T-helper 2 cell treated with Interferon-gamma antibody and Interleukin-4, amounts not matched to agents 5 μg/mL and 100 μg/mL, for 36 hours (primary cell): Measurements from ENCODE around the gene LEFTY1.

Experiments used
- DNase-seq: peaks from one replicate; pipeline ENCODE4 v3.0.0; 2021; ENCODE audit warnings: low spot score
- H3K27ac Mint-ChIP-seq: one replicate; pipeline ENCODE4 v1.8.0; 2021; ENCODE audit warnings: mild to moderate bottlenecking, mixed read lengths
- H3K27me3 Mint-ChIP-seq: one replicate; pipeline ENCODE4 v1.8.0; 2021; ENCODE audit warnings: low read depth, mixed read lengths
- H3K36me3 Mint-ChIP-seq: one replicate; pipeline ENCODE4 v1.8.0; 2021; ENCODE audit warnings: low read depth, mixed read lengths
- H3K4me1 Mint-ChIP-seq: one replicate; pipeline ENCODE4 v1.8.0; 2021; ENCODE audit warnings: low read depth, mixed read lengths
- H3K4me3 Mint-ChIP-seq: one replicate; pipeline ENCODE4 v1.8.0; 2022; ENCODE audit warnings: mild to moderate bottlenecking, moderate library complexity, mixed read lengths
- H3K9me3 Mint-ChIP-seq: one replicate; pipeline ENCODE4 v1.8.0; 2021; ENCODE audit warnings: mixed read lengths

The LEFTY1 gene

DNA sequence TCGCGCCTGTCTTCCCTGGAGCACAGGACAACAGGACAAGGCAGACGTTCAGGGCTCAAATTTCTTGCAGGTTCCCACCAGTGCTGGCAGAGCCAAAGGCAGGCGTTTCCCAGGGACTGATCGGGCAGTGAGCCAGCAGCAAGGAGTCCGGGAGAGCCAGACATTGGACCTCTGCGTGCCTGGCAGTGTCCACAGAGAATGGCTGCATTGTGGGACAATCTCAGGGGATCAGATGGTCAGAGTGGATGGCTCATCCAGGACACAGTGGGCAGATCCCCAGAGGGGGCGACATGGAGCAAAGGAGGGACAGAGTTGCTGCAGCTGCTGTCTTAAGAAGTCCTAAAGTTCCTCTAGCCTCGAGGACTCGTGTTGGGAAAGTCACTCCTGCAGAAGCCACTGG lies 11.4 kb downstream of the LEFTY1 start:
- H3K27me3 Mint-ChIP-seq: no peaks in the 10 kb centered on the region
- peak overlapping the region; percentile 44 for H3K4me3 Mint-ChIP-seq
- H3K27ac Mint-ChIP-seq: peak overlapping the region; percentile 75
- DNase-seq: no peak
- peaks cover 40% of the 10 kb centered on the region for H3K4me1 Mint-ChIP-seq
- peaks cover 50% of the 10 kb centered on the region for H3K36me3 Mint-ChIP-seq
- H3K9me3 Mint-ChIP-seq: no peaks in the 10 kb centered on the region

DNA sequence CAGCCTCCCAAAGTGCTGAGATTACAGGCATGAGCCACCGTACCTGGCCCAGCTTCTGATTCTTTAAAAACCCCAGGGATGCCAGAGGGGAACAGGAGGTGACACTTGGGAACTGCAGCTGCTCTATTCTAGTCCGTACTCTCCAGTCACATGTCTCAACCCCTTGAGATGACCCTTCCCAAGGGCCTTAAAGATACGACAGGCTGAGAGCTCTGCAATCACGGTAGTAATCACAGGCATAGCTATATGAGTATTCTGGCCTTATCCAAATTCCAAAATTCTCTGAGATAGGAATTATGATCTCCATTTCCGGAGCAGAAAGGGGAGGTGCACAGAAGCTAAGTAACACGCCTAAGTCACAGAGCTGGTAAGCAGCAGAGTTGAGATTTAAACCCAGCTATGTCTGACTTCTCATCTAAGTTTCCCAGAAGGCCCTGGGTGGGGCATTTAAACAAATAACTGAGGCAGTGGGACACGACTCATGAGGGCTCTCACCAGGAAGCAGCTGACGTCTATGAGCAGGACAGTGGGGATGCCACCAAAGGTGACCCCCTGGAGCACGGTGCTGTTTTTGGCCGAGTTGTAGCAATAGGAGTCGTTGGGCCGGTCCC lies 11.9 kb downstream of the LEFTY1 start:
- H3K9me3 Mint-ChIP-seq: no peaks in the 10 kb centered on the region
- peaks cover 50% of the 10 kb centered on the region for H3K36me3 Mint-ChIP-seq
- no peaks in the 10 kb centered on the region for H3K27me3 Mint-ChIP-seq
- no peak overlapping the region for H3K27ac Mint-ChIP-seq
- no peak overlapping the region for H3K4me3 Mint-ChIP-seq
- peaks cover 40% of the 10 kb centered on the region for H3K4me1 Mint-ChIP-seq
- no peak for DNase-seq

DNA sequence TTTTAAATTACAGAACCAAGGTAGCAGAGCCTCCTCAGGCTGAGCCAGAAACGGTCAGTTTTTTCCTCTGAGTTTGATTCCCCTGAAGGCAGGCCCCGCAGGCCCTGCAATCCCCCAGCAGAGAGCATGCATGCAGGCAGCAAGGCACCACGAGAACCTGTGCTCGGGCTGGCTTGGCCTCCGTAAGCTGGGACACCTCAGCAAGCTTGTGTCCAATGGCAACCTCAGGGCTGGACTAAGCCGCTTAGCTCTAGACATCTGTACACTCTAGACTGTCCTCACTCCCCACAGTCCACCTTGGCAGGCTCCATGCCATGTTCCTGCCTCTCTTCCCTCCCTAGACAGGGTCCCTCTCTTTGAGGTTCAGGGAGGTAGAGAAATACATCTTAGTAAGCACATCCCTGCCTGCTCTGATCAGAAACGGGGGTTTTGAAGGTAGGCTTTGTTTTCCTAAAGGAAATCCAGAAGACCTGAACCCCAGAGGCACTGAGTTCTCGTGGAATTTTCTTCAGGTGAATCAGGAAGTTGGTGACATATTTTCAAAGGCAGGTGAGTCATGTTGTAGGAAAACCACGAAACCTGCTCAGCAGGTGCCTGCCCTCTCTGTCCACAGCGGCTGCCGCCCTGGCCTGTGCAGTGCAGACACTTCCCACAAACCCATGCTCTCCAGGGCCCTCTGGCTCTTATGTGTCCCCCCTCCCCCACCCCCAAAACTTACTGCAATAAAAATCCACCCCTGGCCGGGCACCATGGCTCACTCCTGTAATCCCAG lies 13.7 kb downstream of the LEFTY1 start:
- Mint-ChIP-seq H3K36me3 (peaks cover 63% of the 10 kb centered on the region), H3K27me3 (no peaks in the 10 kb centered on the region)

DNA sequence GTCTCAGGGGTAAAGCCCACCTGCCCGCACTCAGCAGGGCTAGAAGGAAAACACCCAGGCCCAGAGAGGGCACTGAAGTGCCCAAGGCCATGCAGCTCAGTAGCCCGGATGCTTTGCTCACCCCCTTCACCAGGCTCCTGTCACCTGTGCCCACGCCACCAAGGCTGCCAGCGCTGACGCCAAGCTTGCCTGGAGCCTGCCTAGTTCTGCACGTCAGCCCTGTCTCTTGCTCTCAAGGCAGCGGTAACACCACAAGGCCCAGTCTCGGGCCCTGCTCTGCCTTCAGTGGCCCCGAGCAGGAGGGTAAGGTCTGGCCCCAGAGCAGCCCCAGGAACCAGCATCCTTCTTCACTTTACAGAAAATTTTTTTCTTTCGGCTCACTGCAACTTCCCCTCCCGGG lies 14.5 kb downstream of the LEFTY1 start:
- Mint-ChIP-seq H3K36me3 (peaks cover 59% of the 10 kb centered on the region), H3K9me3 (no peaks in the 10 kb centered on the region), H3K4me1 (peaks cover 26% of the 10 kb centered on the region), H3K27me3 (no peaks in the 10 kb centered on the region), H3K27ac (no peak overlapping the region), H3K4me3 (no peak overlapping the region)
- DNase-seq: no peak

More for the DNA sequence above, 13.7 kb downstream of the LEFTY1 start:
- no peak for DNase-seq
- Mint-ChIP-seq H3K4me1 (peaks cover 34% of the 10 kb centered on the region), H3K9me3 (no peaks in the 10 kb centered on the region), H3K27ac (no peak overlapping the region), H3K4me3 (no peak overlapping the region)

DNA sequence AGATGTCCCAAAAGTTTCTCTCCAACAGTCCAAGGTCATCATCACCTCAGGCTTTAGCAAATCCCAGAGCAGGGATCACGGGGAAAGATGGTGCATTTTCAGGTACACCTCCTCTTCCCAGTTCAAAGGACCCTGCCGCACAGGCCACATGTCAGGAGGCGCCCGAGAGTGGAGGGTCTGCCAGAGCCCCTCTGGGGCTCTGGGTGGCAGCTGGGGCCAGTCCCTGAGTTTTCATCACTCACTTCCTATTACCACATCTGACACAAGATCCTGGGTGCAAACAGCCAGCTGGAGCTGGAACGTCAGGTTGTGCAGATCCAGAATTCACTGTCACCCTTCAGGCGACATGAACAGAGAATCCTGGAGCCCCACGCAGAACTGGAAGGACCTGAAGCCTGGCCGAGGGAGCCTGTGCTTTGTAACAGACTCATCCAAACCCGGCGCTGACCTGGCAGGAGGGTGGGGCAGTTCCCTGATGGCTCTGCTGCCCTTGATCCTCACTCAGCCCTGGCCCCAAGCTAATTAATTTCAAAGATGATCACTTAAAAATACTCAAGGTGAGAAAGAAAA lies 15.6 kb downstream of the LEFTY1 start:
- peaks cover 20% of the 10 kb centered on the region for H3K4me1 Mint-ChIP-seq
- DNase-seq: no peak
- H3K9me3 Mint-ChIP-seq: no peaks in the 10 kb centered on the region
- peaks cover 54% of the 10 kb centered on the region for H3K36me3 Mint-ChIP-seq
- no peak overlapping the region for H3K27ac Mint-ChIP-seq
- no peaks in the 10 kb centered on the region for H3K27me3 Mint-ChIP-seq
- no peak overlapping the region for H3K4me3 Mint-ChIP-seq

DNA sequence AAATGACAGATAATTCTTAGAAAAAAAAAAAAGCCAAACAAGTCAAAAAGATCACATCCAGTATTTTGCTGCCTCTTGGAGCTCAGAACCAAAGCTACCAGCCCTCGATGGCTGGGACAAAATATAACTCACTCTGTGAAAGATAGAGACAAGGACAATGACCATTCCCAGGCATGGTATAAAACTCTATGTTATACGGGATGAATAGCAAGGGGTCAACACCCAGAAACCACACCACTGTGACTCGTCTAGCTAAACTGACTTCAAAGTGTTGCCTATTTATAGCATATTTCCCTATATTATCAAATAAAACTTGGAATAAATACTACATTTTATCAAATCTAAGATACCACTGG lies 16.9 kb downstream of the LEFTY1 start:
- H3K4me3 Mint-ChIP-seq: no peak overlapping the region
- no peaks in the 10 kb centered on the region for H3K9me3 Mint-ChIP-seq
- H3K27ac Mint-ChIP-seq: no peak overlapping the region
- H3K4me1 Mint-ChIP-seq: peaks cover 22% of the 10 kb centered on the region
- DNase-seq: no peak
- H3K36me3 Mint-ChIP-seq: peaks cover 57% of the 10 kb centered on the region
- H3K27me3 Mint-ChIP-seq: no peaks in the 10 kb centered on the region

DNA sequence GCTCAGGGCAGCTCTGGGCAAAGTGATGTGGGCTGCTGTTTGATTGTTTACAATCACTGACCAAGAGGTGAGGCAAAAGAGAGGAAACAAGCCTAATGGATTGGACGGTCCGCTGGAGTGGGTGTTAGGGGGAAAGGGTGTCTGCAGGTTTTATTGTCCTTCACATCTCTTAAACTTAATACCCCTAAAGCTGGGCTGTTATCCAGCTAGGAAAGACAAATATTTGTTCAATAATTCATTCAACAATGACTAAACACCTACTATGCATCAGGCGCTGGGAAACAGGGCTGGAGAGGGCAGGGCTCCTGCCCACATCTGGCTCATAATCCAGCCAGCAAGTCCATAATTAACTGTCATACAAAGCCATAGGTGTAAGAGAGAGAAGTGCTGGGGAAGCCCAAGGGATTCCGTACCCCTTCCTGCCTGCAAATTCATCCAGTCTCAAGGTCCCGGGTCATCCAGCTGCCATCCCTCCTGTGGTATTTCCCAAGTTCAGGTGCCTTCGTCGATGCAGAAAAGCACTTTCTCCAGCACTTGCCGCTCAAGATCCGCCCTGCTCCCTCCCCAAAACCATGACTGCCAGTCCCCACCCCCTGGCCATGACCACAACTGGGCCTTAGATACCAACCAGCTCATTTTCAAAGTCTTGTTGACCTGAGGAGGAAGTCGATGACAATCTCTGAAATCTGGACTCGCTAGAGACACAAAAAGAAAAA lies 17.4 kb downstream of the LEFTY1 start:
- Mint-ChIP-seq H3K27ac (no peak overlapping the region), H3K4me1 (peaks cover 28% of the 10 kb centered on the region), H3K27me3 (no peaks in the 10 kb centered on the region), H3K9me3 (no peaks in the 10 kb centered on the region), H3K4me3 (no peak overlapping the region), H3K36me3 (peaks cover 57% of the 10 kb centered on the region)
- no peak for DNase-seq

DNA sequence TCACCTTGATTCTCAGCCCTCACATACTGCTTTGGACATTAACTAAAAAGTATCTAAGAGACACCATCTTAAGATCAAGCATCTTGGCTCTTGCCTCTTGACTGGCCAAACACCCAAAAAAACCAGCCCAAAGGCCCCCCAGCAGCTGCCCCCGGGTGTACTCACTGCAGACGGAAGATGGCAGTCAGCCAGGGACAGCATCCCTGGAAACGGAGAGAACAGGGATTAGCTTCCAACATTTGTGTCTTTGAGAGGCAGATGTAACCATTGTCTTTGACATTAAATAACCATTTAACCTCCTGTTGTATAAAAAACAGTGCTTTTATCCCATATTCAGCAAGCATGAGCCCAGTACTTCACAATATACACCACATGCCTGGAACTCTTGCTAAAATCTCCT lies 18.0 kb downstream of the LEFTY1 start:
- Mint-ChIP-seq H3K4me1 (peaks cover 29% of the 10 kb centered on the region), H3K36me3 (peaks cover 59% of the 10 kb centered on the region), H3K9me3 (no peaks in the 10 kb centered on the region), H3K27me3 (no peaks in the 10 kb centered on the region), H3K27ac (no peak overlapping the region), H3K4me3 (no peak overlapping the region)
- no peak for DNase-seq

DNA sequence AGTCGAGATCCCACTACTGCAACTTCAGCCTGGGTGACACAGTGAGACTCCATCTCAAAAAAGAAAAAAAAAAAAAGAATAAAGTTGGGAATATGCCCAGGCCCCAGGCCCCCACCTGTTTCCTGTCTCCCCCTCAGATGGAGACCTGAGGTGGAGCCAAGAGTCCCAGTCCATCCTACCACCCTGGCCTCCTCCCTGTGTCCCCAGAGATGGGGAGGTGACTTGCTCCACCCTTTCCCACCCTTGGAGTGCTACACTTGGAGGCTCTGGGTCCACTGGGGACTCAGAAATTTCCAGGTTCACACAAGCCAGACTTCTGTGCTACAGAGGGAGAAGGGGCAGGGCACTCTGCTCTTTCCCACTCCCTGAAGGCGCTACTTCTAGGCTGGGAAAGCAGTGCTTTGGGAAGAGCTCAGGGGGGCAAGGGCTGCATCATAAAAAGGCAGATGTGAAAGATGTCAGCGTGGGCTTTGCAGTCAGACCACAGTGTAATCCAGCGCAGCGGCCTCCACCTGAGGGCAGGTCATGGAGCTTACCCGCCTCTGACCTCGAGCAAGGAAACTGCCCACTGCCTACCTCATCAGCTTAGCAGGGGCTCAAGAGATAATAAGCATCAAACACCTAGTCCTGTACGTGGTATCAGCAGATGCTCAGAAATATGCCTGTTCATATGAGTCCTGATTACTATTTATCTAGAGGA lies 20.2 kb downstream of the LEFTY1 start:
- H3K4me1 Mint-ChIP-seq: peaks cover 33% of the 10 kb centered on the region
- no peaks in the 10 kb centered on the region for H3K27me3 Mint-ChIP-seq
- no peak overlapping the region for H3K4me3 Mint-ChIP-seq
- H3K36me3 Mint-ChIP-seq: peaks cover 64% of the 10 kb centered on the region
- DNase-seq: no peak
- no peaks in the 10 kb centered on the region for H3K9me3 Mint-ChIP-seq
- no peak overlapping the region for H3K27ac Mint-ChIP-seq

DNA sequence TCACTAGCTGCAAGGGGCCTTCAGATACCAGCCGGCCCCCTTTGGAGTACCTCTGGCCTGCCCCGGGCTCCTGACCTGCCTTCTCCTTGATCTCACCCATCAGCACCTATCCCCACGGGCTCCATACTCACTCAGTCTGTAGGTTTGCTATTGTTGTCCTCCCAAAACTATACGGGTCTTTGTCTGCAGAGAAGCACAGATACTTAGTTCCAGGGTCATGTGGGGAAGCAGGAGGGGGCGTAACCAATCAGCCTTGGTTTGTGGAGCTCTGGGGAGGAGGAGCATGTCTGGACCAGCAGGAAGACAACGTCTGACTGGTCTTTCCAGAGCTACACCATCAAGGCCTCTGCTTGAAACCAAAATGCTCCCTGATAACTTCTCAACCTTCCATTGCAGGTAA lies 22.0 kb downstream of the LEFTY1 start:
- DNase-seq: no peak
- peaks cover 67% of the 10 kb centered on the region for H3K36me3 Mint-ChIP-seq
- H3K27ac Mint-ChIP-seq: peak overlapping the region; percentile 54
- H3K27me3 Mint-ChIP-seq: no peaks in the 10 kb centered on the region
- no peaks in the 10 kb centered on the region for H3K9me3 Mint-ChIP-seq
- peaks cover 30% of the 10 kb centered on the region for H3K4me1 Mint-ChIP-seq
- peak overlapping the region; percentile 39 for H3K4me3 Mint-ChIP-seq

DNA sequence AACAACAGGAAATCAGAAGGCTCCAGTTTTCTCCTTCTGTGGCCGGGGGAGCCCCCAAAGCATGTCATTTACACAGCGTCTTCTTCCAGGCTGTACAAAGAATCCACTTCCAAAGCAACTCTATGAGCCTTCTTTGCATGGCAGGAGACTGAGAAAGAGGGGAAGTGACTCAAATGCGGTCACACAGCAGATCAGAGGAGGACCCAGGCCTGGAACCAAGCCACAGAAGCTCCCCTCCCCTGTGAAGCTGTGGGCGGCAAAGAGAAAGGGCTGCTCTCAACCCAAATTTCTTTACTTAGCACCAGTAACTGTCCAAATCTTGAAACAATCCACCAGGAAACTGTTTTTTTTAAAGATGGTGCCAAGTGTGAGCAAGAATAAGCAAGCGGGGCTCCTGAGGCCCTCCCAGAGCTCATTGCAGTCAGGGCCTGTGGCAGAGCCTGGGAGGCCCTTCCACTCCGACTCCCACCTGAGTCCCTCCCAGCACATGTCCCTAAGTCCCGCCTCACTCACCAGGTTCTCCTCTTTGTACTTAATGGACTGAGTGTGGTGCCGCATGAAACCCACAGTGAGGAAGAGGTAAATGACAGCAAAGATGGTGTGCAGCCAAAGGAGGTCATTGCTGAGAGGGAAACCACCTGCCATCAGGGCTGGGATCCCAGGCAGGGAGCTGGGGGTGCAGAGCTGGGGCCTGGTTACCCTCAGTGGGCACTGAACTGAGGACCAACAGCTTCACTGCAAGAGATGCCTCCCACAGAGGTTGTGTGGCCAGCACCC lies 22.7 kb downstream of the LEFTY1 start:
- H3K4me1 Mint-ChIP-seq: peaks cover 25% of the 10 kb centered on the region
- no peaks in the 10 kb centered on the region for H3K27me3 Mint-ChIP-seq
- peak; percentile 74 for DNase-seq
- peak overlapping the region; percentile 16 for H3K4me3 Mint-ChIP-seq
- H3K9me3 Mint-ChIP-seq: no peaks in the 10 kb centered on the region
- peak overlapping the region; percentile 21 for H3K27ac Mint-ChIP-seq
- H3K36me3 Mint-ChIP-seq: peaks cover 67% of the 10 kb centered on the region

DNA sequence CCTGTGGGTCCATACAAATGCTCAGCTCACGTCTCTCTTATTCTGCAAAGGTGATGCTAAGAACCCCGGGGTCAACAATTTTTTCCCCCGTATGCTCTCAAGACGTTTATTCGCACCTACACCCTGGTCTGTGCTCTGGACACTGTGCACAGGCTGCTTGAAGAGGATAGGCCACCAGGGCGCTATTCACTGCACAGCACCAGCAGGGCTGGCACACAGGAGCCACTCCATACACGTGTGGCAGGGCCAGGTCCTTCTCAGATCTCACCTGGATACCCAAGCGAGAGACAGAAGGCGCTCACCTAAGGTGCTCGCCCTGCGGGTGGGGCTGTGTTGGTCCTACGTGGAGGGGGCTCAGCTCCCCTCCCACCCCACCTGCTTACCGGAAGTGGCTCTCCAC lies 23.4 kb downstream of the LEFTY1 start:
- H3K9me3 Mint-ChIP-seq: no peaks in the 10 kb centered on the region
- H3K27ac Mint-ChIP-seq: no peak overlapping the region
- peaks cover 63% of the 10 kb centered on the region for H3K36me3 Mint-ChIP-seq
- DNase-seq: no peak
- no peak overlapping the region for H3K4me3 Mint-ChIP-seq
- peaks cover 23% of the 10 kb centered on the region for H3K4me1 Mint-ChIP-seq
- H3K27me3 Mint-ChIP-seq: no peaks in the 10 kb centered on the region

DNA sequence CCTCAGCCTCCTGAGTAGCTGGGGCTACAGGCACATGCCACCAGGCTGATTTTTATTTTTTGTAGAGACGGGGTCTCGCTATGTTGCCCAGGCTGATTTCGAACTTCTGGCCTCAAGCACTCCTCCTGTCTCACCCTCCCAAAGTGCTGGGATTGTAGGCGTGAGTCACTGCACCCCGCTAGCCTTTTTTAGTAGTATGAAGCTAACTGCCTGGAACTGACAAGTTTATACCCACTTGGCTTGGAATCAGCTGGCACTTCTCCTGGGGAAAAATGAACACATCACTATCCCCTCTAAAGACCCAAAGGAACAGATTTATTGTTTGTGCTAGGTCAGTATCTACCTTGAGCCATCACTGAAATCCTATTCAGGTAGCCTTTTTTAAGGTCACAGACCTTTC lies 25.8 kb downstream of the LEFTY1 start:
- no peak overlapping the region for H3K4me3 Mint-ChIP-seq
- DNase-seq: no peak
- H3K27ac Mint-ChIP-seq: no peak overlapping the region
- H3K4me1 Mint-ChIP-seq: peaks cover 23% of the 10 kb centered on the region
- H3K9me3 Mint-ChIP-seq: no peaks in the 10 kb centered on the region
- peaks cover 56% of the 10 kb centered on the region for H3K36me3 Mint-ChIP-seq
- H3K27me3 Mint-ChIP-seq: no peaks in the 10 kb centered on the region
